ENCODE data around the gene ASCC3.

ASCC3 gene

GRCh38 chr6:100920028-100920605, 39.0 kb upstream of the ASCC3 start:
- no CpG with 5 or more reads among the region's 2 CpGs for WGBS (ENCODE audit: extremely low coverage, insufficient coverage, low lambda C conversion rate)
- H4K5ac ChIP-seq (ENCODE audit: low read length), result no peak overlapping the region
- no peaks in the 10 kb centered on the region for H3K36me3 ChIP-seq (ENCODE audit: control insufficient read depth, insufficient read depth, low read length)
- no peak overlapping the region for H3K4me3 ChIP-seq (ENCODE audit: low read length)
- H3K79me1 ChIP-seq (ENCODE audit: low read length), result no peaks in the 10 kb centered on the region
- H4K8ac ChIP-seq (ENCODE audit: low read depth, low read length), result no peak overlapping the region
- no peaks in the 10 kb centered on the region for H3K4me1 ChIP-seq (ENCODE audit: control insufficient read depth, low read depth, low read length)
- no peak for DNase-seq
- no peak overlapping the region for H2BK15ac ChIP-seq (replicated peaks; ENCODE audit: low read depth)
- H3K18ac ChIP-seq (ENCODE audit: low read length), result no peak overlapping the region
- H3K23ac ChIP-seq (ENCODE audit: low read length), result no peak overlapping the region
- H3K79me2 ChIP-seq (ENCODE audit: control insufficient read depth, insufficient read depth, low read length), result no peaks in the 10 kb centered on the region
- H2BK5ac ChIP-seq (ENCODE audit: low read length), result no peak overlapping the region
- no peaks in the 10 kb centered on the region for H3K27me3 ChIP-seq (ENCODE audit: insufficient read depth, low read length, poor library complexity)
- H3K56ac ChIP-seq (ENCODE audit: low read length), result no peak overlapping the region
- no peak overlapping the region for H3K4me2 ChIP-seq (ENCODE audit: low read length)
- no peak overlapping the region for H2BK120ac ChIP-seq (ENCODE audit: low read depth, low read length)
- H3K27ac ChIP-seq (ENCODE audit: low read depth, low read length), result no peak overlapping the region
- H2AK5ac ChIP-seq (ENCODE audit: low read length), result no peak overlapping the region
- no peak overlapping the region for H3K9ac ChIP-seq (ENCODE audit: low read length)
- H3K4ac ChIP-seq (ENCODE audit: low read depth, low read length), result no peak overlapping the region

- Histone ChIP-seq H3K79me2 (ENCODE audit: control insufficient read depth, insufficient read depth, low read length) (no peaks in the 10 kb centered on the region), H2BK5ac (ENCODE audit: low read length) (no peak overlapping the region), H3K23ac (ENCODE audit: low read length) (no peak overlapping the region), H3K27ac (ENCODE audit: low read depth, low read length) (no peak overlapping the region), H4K8ac (ENCODE audit: low read depth, low read length) (no peak overlapping the region), H3K36me3 (ENCODE audit: control insufficient read depth, insufficient read depth, low read length) (no peaks in the 10 kb centered on the region), H2AK5ac (ENCODE audit: low read length) (no peak overlapping the region), H3K18ac (ENCODE audit: low read length) (no peak overlapping the region), H3K79me1 (ENCODE audit: low read length) (no peaks in the 10 kb centered on the region), H3K4ac (ENCODE audit: low read depth, low read length) (no peak overlapping the region), H3K4me1 (ENCODE audit: control insufficient read depth, low read depth, low read length) (no peaks in the 10 kb centered on the region), H2BK15ac (replicated peaks; ENCODE audit: low read depth) (no peak overlapping the region), H3K4me3 (ENCODE audit: low read length) (no peak overlapping the region), H3K4me2 (ENCODE audit: low read length) (no peak overlapping the region), H3K56ac (ENCODE audit: low read length) (no peak overlapping the region), H2BK120ac (ENCODE audit: low read depth, low read length) (no peak overlapping the region), H4K5ac (ENCODE audit: low read length) (no peak overlapping the region), H3K9ac (ENCODE audit: low read length) (no peak overlapping the region), H3K27me3 (ENCODE audit: insufficient read depth, low read length, poor library complexity) (no peaks in the 10 kb centered on the region)
- no peak for DNase-seq
Observed at GRCh38 chr6:100918152-100918551, 37.0 kb upstream of the ASCC3 start.

GRCh38 chr6:100915876-100916275, 34.7 kb upstream of the ASCC3 start:
- H3K56ac ChIP-seq (ENCODE audit: low read length), result no peak overlapping the region
- H4K8ac ChIP-seq (ENCODE audit: low read depth, low read length), result no peak overlapping the region
- H2BK5ac ChIP-seq (ENCODE audit: low read length), result no peak overlapping the region
- no peak overlapping the region for H2BK15ac ChIP-seq (replicated peaks; ENCODE audit: low read depth)
- no peaks in the 10 kb centered on the region for H3K79me2 ChIP-seq (ENCODE audit: control insufficient read depth, insufficient read depth, low read length)
- no peak overlapping the region for H3K27ac ChIP-seq (ENCODE audit: low read depth, low read length)
- no peak overlapping the region for H3K18ac ChIP-seq (ENCODE audit: low read length)
- no peak overlapping the region for H3K23ac ChIP-seq (ENCODE audit: low read length)
- H4K5ac ChIP-seq (ENCODE audit: low read length), result no peak overlapping the region
- H3K27me3 ChIP-seq (ENCODE audit: insufficient read depth, low read length, poor library complexity), result no peaks in the 10 kb centered on the region
- H3K36me3 ChIP-seq (ENCODE audit: control insufficient read depth, insufficient read depth, low read length), result no peaks in the 10 kb centered on the region
- H3K4ac ChIP-seq (ENCODE audit: low read depth, low read length), result no peak overlapping the region
- H3K9ac ChIP-seq (ENCODE audit: low read length), result no peak overlapping the region
- no peak for DNase-seq
- H3K79me1 ChIP-seq (ENCODE audit: low read length), result no peaks in the 10 kb centered on the region
- H2AK5ac ChIP-seq (ENCODE audit: low read length), result no peak overlapping the region
- H3K4me1 ChIP-seq (ENCODE audit: control insufficient read depth, low read depth, low read length), result no peaks in the 10 kb centered on the region
- no peak overlapping the region for H3K4me3 ChIP-seq (ENCODE audit: low read length)
- no peak overlapping the region for H2BK120ac ChIP-seq (ENCODE audit: low read depth, low read length)
- no peak overlapping the region for H3K4me2 ChIP-seq (ENCODE audit: low read length)
- no CpG with 5 or more reads among the region's 3 CpGs for WGBS (ENCODE audit: extremely low coverage, insufficient coverage, low lambda C conversion rate)

GRCh38 chr6:100913400-100914276, 32.5 kb upstream of the ASCC3 start:
- peak; percentile 47 for DNase-seq
- H3K79me1 ChIP-seq (ENCODE audit: low read length), result no peaks in the 10 kb centered on the region
- H3K4me1 ChIP-seq (ENCODE audit: control insufficient read depth, low read depth, low read length), result no peaks in the 10 kb centered on the region
- H3K4ac ChIP-seq (ENCODE audit: low read depth, low read length), result no peak overlapping the region
- no peak overlapping the region for H3K23ac ChIP-seq (ENCODE audit: low read length)
- no peak overlapping the region for H3K4me2 ChIP-seq (ENCODE audit: low read length)
- no peak overlapping the region for H4K8ac ChIP-seq (ENCODE audit: low read depth, low read length)
- H3K56ac ChIP-seq (ENCODE audit: low read length), result peak overlapping the region; percentile 42
- H2BK120ac ChIP-seq (ENCODE audit: low read depth, low read length), result no peak overlapping the region
- H2AK5ac ChIP-seq (ENCODE audit: low read length), result no peak overlapping the region
- H4K5ac ChIP-seq (ENCODE audit: low read length), result no peak overlapping the region
- H2BK15ac ChIP-seq (replicated peaks; ENCODE audit: low read depth), result no peak overlapping the region
- no peak overlapping the region for H2BK5ac ChIP-seq (ENCODE audit: low read length)
- H3K4me3 ChIP-seq (ENCODE audit: low read length), result no peak overlapping the region
- no peak overlapping the region for H3K18ac ChIP-seq (ENCODE audit: low read length)
- H3K27me3 ChIP-seq (ENCODE audit: insufficient read depth, low read length, poor library complexity), result no peaks in the 10 kb centered on the region
- no peak overlapping the region for H3K27ac ChIP-seq (ENCODE audit: low read depth, low read length)
- H3K36me3 ChIP-seq (ENCODE audit: control insufficient read depth, insufficient read depth, low read length), result no peaks in the 10 kb centered on the region
- H3K9ac ChIP-seq (ENCODE audit: low read length), result no peak overlapping the region
- H3K79me2 ChIP-seq (ENCODE audit: control insufficient read depth, insufficient read depth, low read length), result no peaks in the 10 kb centered on the region
- WGBS (ENCODE audit: extremely low coverage, insufficient coverage, low lambda C conversion rate), result no CpG with 5 or more reads among the region's 24 CpGs

GRCh38 chr6:100906325-100906724, 25.2 kb upstream of the ASCC3 start:
- Histone ChIP-seq H2BK15ac (replicated peaks; ENCODE audit: low read depth) (no peak overlapping the region), H3K18ac (ENCODE audit: low read length) (no peak overlapping the region), H2AK5ac (ENCODE audit: low read length) (no peak overlapping the region), H3K4me2 (ENCODE audit: low read length) (no peak overlapping the region), H3K79me1 (ENCODE audit: low read length) (no peaks in the 10 kb centered on the region), H3K4me1 (ENCODE audit: control insufficient read depth, low read depth, low read length) (peaks cover 2% of the 10 kb centered on the region), H3K4ac (ENCODE audit: low read depth, low read length) (no peak overlapping the region), H3K27ac (ENCODE audit: low read depth, low read length) (no peak overlapping the region), H2BK5ac (ENCODE audit: low read length) (no peak overlapping the region), H3K36me3 (ENCODE audit: control insufficient read depth, insufficient read depth, low read length) (no peaks in the 10 kb centered on the region), H4K5ac (ENCODE audit: low read length) (no peak overlapping the region), H3K56ac (ENCODE audit: low read length) (no peak overlapping the region), H4K8ac (ENCODE audit: low read depth, low read length) (no peak overlapping the region), H3K27me3 (ENCODE audit: insufficient read depth, low read length, poor library complexity) (no peaks in the 10 kb centered on the region), H3K9ac (ENCODE audit: low read length) (no peak overlapping the region), H2BK120ac (ENCODE audit: low read depth, low read length) (no peak overlapping the region), H3K79me2 (ENCODE audit: control insufficient read depth, insufficient read depth, low read length) (no peaks in the 10 kb centered on the region), H3K4me3 (ENCODE audit: low read length) (no peak overlapping the region), H3K23ac (ENCODE audit: low read length) (no peak overlapping the region)
- no CpG with 5 or more reads among the region's 1 CpG for WGBS (ENCODE audit: extremely low coverage, insufficient coverage, low lambda C conversion rate)
- peak; percentile 30 for DNase-seq
